ENCODE data around the gene NPC2.

GRCh38 chr14:74514471-74514941 lies 21.4 kb upstream of the NPC2 start:
- TF ChIP-seq POLR2A (IDR thresholded peaks at IDR 0.05; ENCODE audit: low read depth, low read length) (no peak), TAF1 (IDR thresholded peaks at IDR 0.05; ENCODE audit: borderline replicate concordance, low read depth, low read length) (no peak), POLR2AphosphoS5 (IDR thresholded peaks at IDR 0.05; ENCODE audit: low read depth, low read length) (no peak)

All from GM12892 (cell line).